ENCODE results near the gene TIAM2. TPM values are rescaled to one million over a fixed set of nuclear protein-coding genes. Genes with fewer than 3 reads are reported as not detected.

Gene TIAM2
- total and polyA plus RNA-seq, 2 donors (not counting 3 experiments of a cell fraction or from before 2014, with no cell fraction given), result 9.6 to 18.5 TPM

DNA sequence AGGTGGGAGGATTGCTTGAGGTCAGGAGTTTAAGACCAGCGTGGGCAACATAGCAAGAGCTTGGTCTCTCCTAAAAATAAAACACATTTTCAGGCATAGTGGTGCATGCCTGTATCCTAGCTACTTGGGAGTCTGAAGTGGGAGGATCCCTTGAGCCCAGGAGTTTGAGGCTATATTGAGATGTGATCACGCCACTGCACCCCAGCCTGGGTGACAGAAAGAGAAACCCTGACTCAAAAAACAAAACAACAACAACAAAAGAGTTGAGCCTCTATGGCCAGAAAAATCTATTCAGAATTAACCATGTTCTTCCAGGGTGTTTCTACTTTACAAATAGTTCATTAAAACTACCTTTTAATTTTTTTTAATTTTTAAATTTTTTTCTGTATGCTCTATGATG, 60.6 kb downstream of the TIAM2 start:
- Histone ChIP-seq H3K9me3 (replicated peaks; ENCODE audit: control insufficient read depth, insufficient read depth, low read length) (no peaks in the 10 kb centered on the region), H3K9me1 (replicated peaks; ENCODE audit: control insufficient read depth, extremely low read depth, insufficient read depth, low read length) (no peaks in the 10 kb centered on the region), H3K4me3 (replicated peaks in 1 of 3; ENCODE audit: insufficient read depth in 1 of 3, low read depth in 1 of 3, low read length in 3 of 3) (no peak overlapping the region), H2AFZ (ENCODE audit: low read depth, low read length) (peak overlapping the region; percentile 15), H3K27me3 (ENCODE audit: control insufficient read depth in 2 of 2, insufficient read depth in 2 of 2, low read length in 2 of 2) (no peaks in the 10 kb centered on the region), H3K36me3 (ENCODE audit: control insufficient read depth in 2 of 2, extremely low read depth in 1 of 2, insufficient read depth in 2 of 2, low read length in 2 of 2) (no peaks in the 10 kb centered on the region), H3K79me2 (ENCODE audit: control insufficient read depth, insufficient read depth, low read length) (no peaks in the 10 kb centered on the region), H3K27ac (ENCODE audit: insufficient read depth, low read depth, low read length) (peak overlapping the region; percentile 12), H3K4me1 (ENCODE audit: control insufficient read depth, extremely low read depth, insufficient read depth, low read length) (peaks cover 12% of the 10 kb centered on the region), H3K9ac (replicated peaks; ENCODE audit: extremely low read depth, insufficient read depth, low read length) (no peak overlapping the region), H3K4me2 (ENCODE audit: insufficient read depth, low read length) (peak overlapping the region; percentile 40), H4K20me1 (replicated peaks; ENCODE audit: control insufficient read depth, extremely low read depth, insufficient read depth, low read length) (no peaks in the 10 kb centered on the region)
- dilution Hi-C loops (cut with MboI; ENCODE audit: extremely low pct_ligation_motif_present, low sequenced_read_pairs) (no loop called here), intact Hi-C loops (cut with micrococcal nuclease) (no loop called here)
- BruUV-seq (replicated peaks), result no TSS peak
- DNase-seq (ENCODE audit: low read depth, low spot score) (no peak), FAIRE-seq (no peak)
- TF ChIP-seq GATA2 (IDR thresholded peaks at IDR 0.05; ENCODE audit: insufficient read depth, insufficient read length, low read depth, low read length), result no peak
- TF ChIP-seq FOS (IDR thresholded peaks at IDR 0.05; ENCODE audit: borderline replicate concordance, insufficient read depth, low read length), result no peak
- no peak for TF ChIP-seq JUN (IDR thresholded peaks at IDR 0.05; ENCODE audit: borderline replicate concordance, insufficient read depth, insufficient read length, low read depth)
- no peak for TF ChIP-seq POLR2A (IDR thresholded peaks at IDR 0.05; ENCODE audit: low read depth, low read length)
- TF ChIP-seq, protein P1, sequence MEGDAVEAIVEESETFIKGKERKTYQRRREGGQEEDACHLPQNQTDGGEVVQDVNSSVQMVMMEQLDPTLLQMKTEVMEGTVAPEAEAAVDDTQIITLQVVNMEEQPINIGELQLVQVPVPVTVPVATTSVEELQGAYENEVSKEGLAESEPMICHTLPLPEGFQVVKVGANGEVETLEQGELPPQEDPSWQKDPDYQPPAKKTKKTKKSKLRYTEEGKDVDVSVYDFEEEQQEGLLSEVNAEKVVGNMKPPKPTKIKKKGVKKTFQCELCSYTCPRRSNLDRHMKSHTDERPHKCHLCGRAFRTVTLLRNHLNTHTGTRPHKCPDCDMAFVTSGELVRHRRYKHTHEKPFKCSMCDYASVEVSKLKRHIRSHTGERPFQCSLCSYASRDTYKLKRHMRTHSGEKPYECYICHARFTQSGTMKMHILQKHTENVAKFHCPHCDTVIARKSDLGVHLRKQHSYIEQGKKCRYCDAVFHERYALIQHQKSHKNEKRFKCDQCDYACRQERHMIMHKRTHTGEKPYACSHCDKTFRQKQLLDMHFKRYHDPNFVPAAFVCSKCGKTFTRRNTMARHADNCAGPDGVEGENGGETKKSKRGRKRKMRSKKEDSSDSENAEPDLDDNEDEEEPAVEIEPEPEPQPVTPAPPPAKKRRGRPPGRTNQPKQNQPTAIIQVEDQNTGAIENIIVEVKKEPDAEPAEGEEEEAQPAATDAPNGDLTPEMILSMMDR (IDR thresholded peaks at IDR 0.05; ENCODE audit: extremely low read depth in 1 of 2, insufficient read depth in 1 of 2, low read depth in 1 of 2, low read length in 2 of 2), result no peak
- TF ChIP-seq, protein P2, sequence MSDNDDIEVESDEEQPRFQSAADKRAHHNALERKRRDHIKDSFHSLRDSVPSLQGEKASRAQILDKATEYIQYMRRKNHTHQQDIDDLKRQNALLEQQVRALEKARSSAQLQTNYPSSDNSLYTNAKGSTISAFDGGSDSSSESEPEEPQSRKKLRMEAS (IDR thresholded peaks at IDR 0.05; ENCODE audit: insufficient read depth, insufficient read length), result no peak
- TF ChIP-seq EZH2 (IDR thresholded peaks at IDR 0.05; ENCODE audit: borderline replicate concordance, low read depth, low read length, severe bottlenecking), result no peak
- TF ChIP-seq POLR2AphosphoS5 (IDR thresholded peaks at IDR 0.05; ENCODE audit: insufficient read depth, low read depth, low read length), result no peak
- no peak for TF ChIP-seq MYC (IDR thresholded peaks at IDR 0.05; ENCODE audit: low read depth, low read length)
- ChIA-PET CTCF (no interaction called here), POLR2A (no interaction called here)

Measured in endothelial cell of umbilical vein (primary cell).